HepG2 (cell line): Measurements from ENCODE around the gene TSPAN17. TPM values are rescaled to one million over a fixed set of nuclear protein-coding genes. Genes with fewer than 3 reads are reported as not detected.

Experiments
- GTF3A ChIP-seq: sonication (generic); formaldehyde crosslinking; conservative IDR thresholded peaks from 2 replicates; pipeline ENCODE4 v1.4.0; 2020; ENCODE audit warnings: mild to moderate bottlenecking, missing genetic modification reagents
- HOXA3 ChIP-seq: sonication (generic); formaldehyde crosslinking; IDR thresholded peaks from 2 replicates; pipeline ENCODE4 v1.5.0; 2020; ENCODE audit warnings: missing genetic modification reagents
- SALL1 ChIP-seq: sonication (generic); formaldehyde crosslinking; IDR thresholded peaks from 2 replicates; pipeline ENCODE4 v1.8.0; 2022; ENCODE audit warnings: mild to moderate bottlenecking, missing genetic modification reagents
- SNRNP70 ChIP-seq: fragments of 200-400 bp; formaldehyde crosslinking; IDR thresholded peaks from 2 replicates; pipeline ENCODE4 v1.6.1; 2017; ENCODE audit warnings: mild to moderate bottlenecking, low read depth, low read length, moderate library complexity
- THAP11 ChIP-seq: IDR thresholded peaks from 2 replicates; pipeline ENCODE4 v1.6.1; 2016; ENCODE audit warnings: missing biosample characterization, missing genetic modification reagents
- ZNF274 ChIP-seq: sonication (generic); formaldehyde crosslinking; IDR thresholded peaks from 2 replicates; pipeline ENCODE4 v1.5.1; 2020; ENCODE audit warnings: mild to moderate bottlenecking, missing genetic modification reagents
- ZNF563 ChIP-seq: sonication (generic); formaldehyde crosslinking; IDR thresholded peaks from 2 replicates; pipeline ENCODE4 v1.8.0; 2022; ENCODE audit warnings: mild to moderate bottlenecking, moderate library complexity, missing genetic modification reagents
- ZNF782 ChIP-seq: sonication (generic); formaldehyde crosslinking; IDR thresholded peaks from 2 replicates; pipeline ENCODE4 v1.4.0; 2020; ENCODE audit warnings: missing genetic modification reagents, mild to moderate bottlenecking, borderline replicate concordance
- ZNF878 ChIP-seq: sonication (generic); formaldehyde crosslinking; IDR thresholded peaks from 2 replicates; pipeline ENCODE4 v1.8.1; 2023; ENCODE audit warnings: mild to moderate bottlenecking, missing genetic modification reagents, moderate library complexity
- polyA plus RNA-seq, 8 experiments: library from polyadenylated mRNA; depleted of rRNA in 3 of 8; stranded (reverse) in 7 of 8; unstranded in 1 of 8; fragments of >200 nt; fragmentation: Illumina TruSeq in 4 of 8; extraction: Trizol in 4 of 8; gene quantifications; 2 replicates each; pipeline versions ENCODE4 v1.2.1 to v1.2.3, GENCODE V29; 2011 to 2016; ENCODE audit warnings: low read depth in 4 of 8, missing spikeins in 1 of 8, mixed read lengths in 1 of 8; ENCODE audit not compliant: insufficient read depth in 1 of 8
- total RNA-seq, 5 experiments: library from RNA; depleted of rRNA; stranded (reverse); fragments of >200 nt; fragmentation: Illumina TruSeq; extraction: Trizol; gene quantifications; 2 replicates each; pipeline ENCODE4 v1.2.3, GENCODE V29; 2016; ENCODE audit warnings: low read depth in 1 of 5
- TF ChIP-seq, protein P1 (sequence below): sonication (generic); formaldehyde crosslinking; IDR thresholded peaks from 2 replicates; pipeline ENCODE4 v1.4.0; 2020; ENCODE audit warnings: missing genetic modification reagents, borderline replicate concordance
- TF ChIP-seq, protein P2 (sequence below): sonication (generic); formaldehyde crosslinking; conservative IDR thresholded peaks from 2 replicates; pipeline ENCODE4 v1.4.0; 2020; ENCODE audit warnings: missing genetic modification reagents
- TF ChIP-seq, protein P3 (sequence below): sonication (generic); formaldehyde crosslinking; IDR thresholded peaks from 2 replicates; pipeline ENCODE4 v1.8.1; 2023; ENCODE audit warnings: mild to moderate bottlenecking, missing genetic modification reagents
- TF ChIP-seq, protein P4 (sequence below): sonication (generic); formaldehyde crosslinking; IDR thresholded peaks from 2 replicates; pipeline ENCODE4 v1.5.1; 2020; ENCODE audit warnings: missing genetic modification reagents, mild to moderate bottlenecking, borderline replicate concordance
- TF ChIP-seq, protein P5 (sequence below): sonication (generic); formaldehyde crosslinking; IDR thresholded peaks from 2 replicates; pipeline ENCODE4 v1.5.0; 2020; ENCODE audit warnings: missing genetic modification reagents
- TF ChIP-seq, protein P6 (sequence below): sonication (generic); formaldehyde crosslinking; IDR thresholded peaks from 2 replicates; pipeline ENCODE4 v1.4.0; 2020; ENCODE audit warnings: missing genetic modification reagents; ENCODE audit errors: not compliant biosample characterization
- TF ChIP-seq, protein P7 (sequence below): sonication (generic); formaldehyde crosslinking; IDR thresholded peaks from 2 replicates; pipeline ENCODE4 v1.8.1; 2023; ENCODE audit warnings: missing genetic modification reagents, inconsistent platforms, borderline replicate concordance

The TSPAN17 gene
- total and polyA plus RNA-seq, 2 of the 13 experiments (the other 11 are each of a cell fraction or from before 2014, with no cell fraction given), result 11.5 to 15.0 TPM

DNA sequence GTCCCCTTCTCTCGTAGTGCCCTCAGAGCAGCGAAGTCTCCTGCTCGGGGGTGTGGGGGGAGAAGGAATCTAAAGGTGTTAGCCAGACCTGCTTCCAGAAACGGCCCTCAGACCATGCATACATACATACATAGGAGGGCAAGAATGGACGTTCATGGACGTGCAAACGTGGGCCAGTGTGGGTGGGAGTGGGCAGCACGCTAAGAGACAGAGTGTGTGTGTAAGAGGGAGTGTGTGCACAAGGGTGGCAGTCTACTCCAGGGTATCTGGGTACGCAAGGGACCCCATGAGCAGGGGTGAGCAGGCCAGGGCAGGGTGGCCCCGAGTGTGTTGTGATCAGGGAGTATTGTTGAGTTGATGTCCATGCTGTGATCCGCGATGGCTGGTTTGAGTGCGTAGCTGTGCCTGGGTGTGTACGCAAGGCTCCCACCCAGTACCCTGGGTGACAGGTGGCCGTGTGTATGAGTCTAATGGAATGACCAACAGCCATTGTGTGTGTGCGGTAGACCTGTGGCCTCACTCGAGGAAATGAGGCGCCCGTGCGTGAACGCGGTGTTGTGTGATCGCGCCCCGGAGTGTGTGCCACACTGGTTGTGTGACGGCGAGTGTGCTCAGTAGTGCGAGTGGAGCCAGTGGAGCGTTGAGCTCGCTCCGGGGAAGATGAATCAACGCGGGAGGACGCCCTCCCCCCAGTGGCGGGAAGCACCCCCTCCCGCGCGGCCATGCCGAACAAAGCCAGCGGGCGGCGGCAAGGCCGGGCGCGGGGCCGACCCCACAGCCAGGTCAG lies 38.2 kb upstream of the TSPAN17 start (continued):
- TF ChIP-seq, protein P1, sequence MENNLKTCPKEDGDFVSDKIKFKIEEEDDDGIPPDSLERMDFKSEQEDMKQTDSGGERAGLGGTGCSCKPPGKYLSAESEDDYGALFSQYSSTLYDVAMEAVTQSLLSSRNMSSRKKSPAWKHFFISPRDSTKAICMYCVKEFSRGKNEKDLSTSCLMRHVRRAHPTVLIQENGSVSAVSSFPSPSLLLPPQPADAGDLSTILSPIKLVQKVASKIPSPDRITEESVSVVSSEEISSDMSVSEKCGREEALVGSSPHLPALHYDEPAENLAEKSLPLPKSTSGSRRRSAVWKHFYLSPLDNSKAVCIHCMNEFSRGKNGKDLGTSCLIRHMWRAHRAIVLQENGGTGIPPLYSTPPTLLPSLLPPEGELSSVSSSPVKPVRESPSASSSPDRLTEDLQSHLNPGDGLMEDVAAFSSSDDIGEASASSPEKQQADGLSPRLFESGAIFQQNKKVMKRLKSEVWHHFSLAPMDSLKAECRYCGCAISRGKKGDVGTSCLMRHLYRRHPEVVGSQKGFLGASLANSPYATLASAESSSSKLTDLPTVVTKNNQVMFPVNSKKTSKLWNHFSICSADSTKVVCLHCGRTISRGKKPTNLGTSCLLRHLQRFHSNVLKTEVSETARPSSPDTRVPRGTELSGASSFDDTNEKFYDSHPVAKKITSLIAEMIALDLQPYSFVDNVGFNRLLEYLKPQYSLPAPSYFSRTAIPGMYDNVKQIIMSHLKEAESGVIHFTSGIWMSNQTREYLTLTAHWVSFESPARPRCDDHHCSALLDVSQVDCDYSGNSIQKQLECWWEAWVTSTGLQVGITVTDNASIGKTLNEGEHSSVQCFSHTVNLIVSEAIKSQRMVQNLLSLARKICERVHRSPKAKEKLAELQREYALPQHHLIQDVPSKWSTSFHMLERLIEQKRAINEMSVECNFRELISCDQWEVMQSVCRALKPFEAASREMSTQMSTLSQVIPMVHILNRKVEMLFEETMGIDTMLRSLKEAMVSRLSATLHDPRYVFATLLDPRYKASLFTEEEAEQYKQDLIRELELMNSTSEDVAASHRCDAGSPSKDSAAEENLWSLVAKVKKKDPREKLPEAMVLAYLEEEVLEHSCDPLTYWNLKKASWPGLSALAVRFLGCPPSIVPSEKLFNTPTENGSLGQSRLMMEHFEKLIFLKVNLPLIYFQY (CRISPR knock-in tag), result no peak
- TF ChIP-seq ZNF563 (CRISPR knock-in tag), result peak; percentile 2; the same call in 1 of the 2 replicates
- no peak for TF ChIP-seq ZNF782 (CRISPR knock-in tag)
- TF ChIP-seq, protein P2, sequence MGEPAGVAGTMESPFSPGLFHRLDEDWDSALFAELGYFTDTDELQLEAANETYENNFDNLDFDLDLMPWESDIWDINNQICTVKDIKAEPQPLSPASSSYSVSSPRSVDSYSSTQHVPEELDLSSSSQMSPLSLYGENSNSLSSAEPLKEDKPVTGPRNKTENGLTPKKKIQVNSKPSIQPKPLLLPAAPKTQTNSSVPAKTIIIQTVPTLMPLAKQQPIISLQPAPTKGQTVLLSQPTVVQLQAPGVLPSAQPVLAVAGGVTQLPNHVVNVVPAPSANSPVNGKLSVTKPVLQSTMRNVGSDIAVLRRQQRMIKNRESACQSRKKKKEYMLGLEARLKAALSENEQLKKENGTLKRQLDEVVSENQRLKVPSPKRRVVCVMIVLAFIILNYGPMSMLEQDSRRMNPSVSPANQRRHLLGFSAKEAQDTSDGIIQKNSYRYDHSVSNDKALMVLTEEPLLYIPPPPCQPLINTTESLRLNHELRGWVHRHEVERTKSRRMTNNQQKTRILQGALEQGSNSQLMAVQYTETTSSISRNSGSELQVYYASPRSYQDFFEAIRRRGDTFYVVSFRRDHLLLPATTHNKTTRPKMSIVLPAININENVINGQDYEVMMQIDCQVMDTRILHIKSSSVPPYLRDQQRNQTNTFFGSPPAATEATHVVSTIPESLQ (CRISPR knock-in tag), result no peak
- TF ChIP-seq, protein P3, sequence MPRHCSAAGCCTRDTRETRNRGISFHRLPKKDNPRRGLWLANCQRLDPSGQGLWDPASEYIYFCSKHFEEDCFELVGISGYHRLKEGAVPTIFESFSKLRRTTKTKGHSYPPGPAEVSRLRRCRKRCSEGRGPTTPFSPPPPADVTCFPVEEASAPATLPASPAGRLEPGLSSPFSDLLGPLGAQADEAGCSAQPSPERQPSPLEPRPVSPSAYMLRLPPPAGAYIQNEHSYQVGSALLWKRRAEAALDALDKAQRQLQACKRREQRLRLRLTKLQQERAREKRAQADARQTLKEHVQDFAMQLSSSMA (CRISPR knock-in tag), result no peak
- TF ChIP-seq, protein P4, sequence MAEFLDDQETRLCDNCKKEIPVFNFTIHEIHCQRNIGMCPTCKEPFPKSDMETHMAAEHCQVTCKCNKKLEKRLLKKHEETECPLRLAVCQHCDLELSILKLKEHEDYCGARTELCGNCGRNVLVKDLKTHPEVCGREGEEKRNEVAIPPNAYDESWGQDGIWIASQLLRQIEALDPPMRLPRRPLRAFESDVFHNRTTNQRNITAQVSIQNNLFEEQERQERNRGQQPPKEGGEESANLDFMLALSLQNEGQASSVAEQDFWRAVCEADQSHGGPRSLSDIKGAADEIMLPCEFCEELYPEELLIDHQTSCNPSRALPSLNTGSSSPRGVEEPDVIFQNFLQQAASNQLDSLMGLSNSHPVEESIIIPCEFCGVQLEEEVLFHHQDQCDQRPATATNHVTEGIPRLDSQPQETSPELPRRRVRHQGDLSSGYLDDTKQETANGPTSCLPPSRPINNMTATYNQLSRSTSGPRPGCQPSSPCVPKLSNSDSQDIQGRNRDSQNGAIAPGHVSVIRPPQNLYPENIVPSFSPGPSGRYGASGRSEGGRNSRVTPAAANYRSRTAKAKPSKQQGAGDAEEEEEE (CRISPR knock-in tag), result no peak
- TF ChIP-seq SALL1 (CRISPR knock-in tag), result no peak
- TF ChIP-seq, protein P5, sequence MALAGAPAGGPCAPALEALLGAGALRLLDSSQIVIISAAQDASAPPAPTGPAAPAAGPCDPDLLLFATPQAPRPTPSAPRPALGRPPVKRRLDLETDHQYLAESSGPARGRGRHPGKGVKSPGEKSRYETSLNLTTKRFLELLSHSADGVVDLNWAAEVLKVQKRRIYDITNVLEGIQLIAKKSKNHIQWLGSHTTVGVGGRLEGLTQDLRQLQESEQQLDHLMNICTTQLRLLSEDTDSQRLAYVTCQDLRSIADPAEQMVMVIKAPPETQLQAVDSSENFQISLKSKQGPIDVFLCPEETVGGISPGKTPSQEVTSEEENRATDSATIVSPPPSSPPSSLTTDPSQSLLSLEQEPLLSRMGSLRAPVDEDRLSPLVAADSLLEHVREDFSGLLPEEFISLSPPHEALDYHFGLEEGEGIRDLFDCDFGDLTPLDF, result no peak
- TF ChIP-seq, protein P6, sequence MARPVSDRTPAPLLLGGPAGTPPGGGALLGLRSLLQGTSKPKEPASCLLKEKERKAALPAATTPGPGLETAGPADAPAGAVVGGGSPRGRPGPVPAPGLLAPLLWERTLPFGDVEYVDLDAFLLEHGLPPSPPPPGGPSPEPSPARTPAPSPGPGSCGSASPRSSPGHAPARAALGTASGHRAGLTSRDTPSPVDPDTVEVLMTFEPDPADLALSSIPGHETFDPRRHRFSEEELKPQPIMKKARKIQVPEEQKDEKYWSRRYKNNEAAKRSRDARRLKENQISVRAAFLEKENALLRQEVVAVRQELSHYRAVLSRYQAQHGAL (CRISPR knock-in tag), result no peak
- no peak for TF ChIP-seq ZNF274
- no peak for TF ChIP-seq SNRNP70
- no peak for TF ChIP-seq GTF3A (CRISPR knock-in tag)
- no peak; the same call in 1 of the 2 replicates for TF ChIP-seq THAP11 (CRISPR knock-in tag)
- TF ChIP-seq HOXA3 (CRISPR knock-in tag), result no peak
- no peak for TF ChIP-seq ZNF878 (CRISPR knock-in tag)
- TF ChIP-seq, protein P7, sequence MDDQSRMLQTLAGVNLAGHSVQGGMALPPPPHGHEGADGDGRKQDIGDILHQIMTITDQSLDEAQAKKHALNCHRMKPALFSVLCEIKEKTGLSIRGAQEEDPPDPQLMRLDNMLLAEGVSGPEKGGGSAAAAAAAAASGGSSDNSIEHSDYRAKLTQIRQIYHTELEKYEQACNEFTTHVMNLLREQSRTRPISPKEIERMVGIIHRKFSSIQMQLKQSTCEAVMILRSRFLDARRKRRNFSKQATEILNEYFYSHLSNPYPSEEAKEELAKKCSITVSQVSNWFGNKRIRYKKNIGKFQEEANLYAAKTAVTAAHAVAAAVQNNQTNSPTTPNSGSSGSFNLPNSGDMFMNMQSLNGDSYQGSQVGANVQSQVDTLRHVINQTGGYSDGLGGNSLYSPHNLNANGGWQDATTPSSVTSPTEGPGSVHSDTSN (CRISPR knock-in tag), result no peak
